Measurements from ENCODE around the gene DPP6. TPM values are rescaled to one million over a fixed set of nuclear protein-coding genes. Genes with fewer than 3 reads are reported as not detected.

The DPP6 gene
- total RNA-seq, 1 experiment from 2014 or later: not detected

- H3K9me3 Mint-ChIP-seq (ENCODE audit: unreplicated experiment): no peaks in the 10 kb centered on the region
- intact Hi-C loops (cut with micrococcal nuclease; ENCODE audit: unreplicated experiment): loop anchor here (1.0 kb wide), 1 partner anchor 105 kb away; no protein-coding TSS in a partner anchor
- Histone ChIP-seq H3K27me3 (replicated peaks; ENCODE audit: control insufficient read depth, insufficient read depth, low read length) (no peaks in the 10 kb centered on the region), H3K4me3 (ENCODE audit: low read depth, low read length) (no peak overlapping the region), H3K4me1 (no peaks in the 10 kb centered on the region), H3K36me3 (ENCODE audit: control insufficient read depth, insufficient read depth, low read length) (no peaks in the 10 kb centered on the region), H3K9me3 (no peaks in the 10 kb centered on the region)
- CTCF ChIA-PET: no interaction called here
- H3K36me3 Mint-ChIP-seq (ENCODE audit: insufficient read depth, unreplicated experiment): no peaks in the 10 kb centered on the region
- no TSS peak for BruUV-seq (replicated peaks)
- no peak overlapping the region for H3K27ac Mint-ChIP-seq (ENCODE audit: unreplicated experiment)
- POLR2A ChIA-PET: no interaction called here
- no peak for TF ChIP-seq CTCF (IDR thresholded peaks at IDR 0.05; ENCODE audit: insufficient read depth in 1 of 2, low read depth in 1 of 2, low read length in 1 of 2, severe bottlenecking in 1 of 2, unreplicated experiment in 1 of 2)
- no peaks in the 10 kb centered on the region for H3K4me1 Mint-ChIP-seq (ENCODE audit: low read depth, unreplicated experiment)
- peaks cover 44% of the 10 kb centered on the region for H3K27me3 Mint-ChIP-seq (ENCODE audit: insufficient read depth, unreplicated experiment)
- no peak for DNase-seq
- H3K4me3 Mint-ChIP-seq (ENCODE audit: unreplicated experiment): no peak overlapping the region
Measured at GRCh38 chr7:154744861-154745258, 692.7 kb downstream of the DPP6 start.

- no peak for TF ChIP-seq CTCF (IDR thresholded peaks at IDR 0.05; ENCODE audit: insufficient read depth in 1 of 2, low read depth in 1 of 2, low read length in 1 of 2, severe bottlenecking in 1 of 2, unreplicated experiment in 1 of 2)
- no peak overlapping the region for H3K4me3 ChIP-seq (ENCODE audit: low read depth, low read length)
- DNase-seq: no peak
- Mint-ChIP-seq H3K36me3 (ENCODE audit: insufficient read depth, unreplicated experiment) (no peaks in the 10 kb centered on the region), H3K4me3 (ENCODE audit: unreplicated experiment) (no peak overlapping the region), H3K27ac (ENCODE audit: unreplicated experiment) (no peak overlapping the region), H3K9me3 (ENCODE audit: unreplicated experiment) (no peaks in the 10 kb centered on the region), H3K27me3 (ENCODE audit: insufficient read depth, unreplicated experiment) (peaks cover 46% of the 10 kb centered on the region), H3K4me1 (ENCODE audit: low read depth, unreplicated experiment) (no peaks in the 10 kb centered on the region)
- no peaks in the 10 kb centered on the region for H3K9me3 ChIP-seq
- intact Hi-C loops (cut with micrococcal nuclease; ENCODE audit: unreplicated experiment): no loop called here
- no peaks in the 10 kb centered on the region for H3K36me3 ChIP-seq (ENCODE audit: control insufficient read depth, insufficient read depth, low read length)
- BruUV-seq (replicated peaks): no TSS peak
- CTCF ChIA-PET: no interaction called here
- no peaks in the 10 kb centered on the region for H3K27me3 ChIP-seq (replicated peaks; ENCODE audit: control insufficient read depth, insufficient read depth, low read length)
- H3K4me1 ChIP-seq: no peaks in the 10 kb centered on the region
- POLR2A ChIA-PET: no interaction called here
Measured at GRCh38 chr7:154746571-154747360, 694.6 kb downstream of the DPP6 start.

- intact Hi-C loops (cut with micrococcal nuclease; ENCODE audit: unreplicated experiment): no loop called here
- Histone ChIP-seq H3K36me3 (ENCODE audit: control insufficient read depth, insufficient read depth, low read length) (no peaks in the 10 kb centered on the region), H3K4me3 (ENCODE audit: low read depth, low read length) (no peak overlapping the region), H3K27me3 (replicated peaks; ENCODE audit: control insufficient read depth, insufficient read depth, low read length) (no peaks in the 10 kb centered on the region), H3K4me1 (no peaks in the 10 kb centered on the region), H3K9me3 (no peaks in the 10 kb centered on the region)
- TF ChIP-seq CTCF (IDR thresholded peaks at IDR 0.05; ENCODE audit: insufficient read depth in 1 of 2, low read depth in 1 of 2, low read length in 1 of 2, severe bottlenecking in 1 of 2, unreplicated experiment in 1 of 2): no peak
- no peaks in the 10 kb centered on the region for H3K4me1 Mint-ChIP-seq (ENCODE audit: low read depth, unreplicated experiment)
- H3K36me3 Mint-ChIP-seq (ENCODE audit: insufficient read depth, unreplicated experiment): no peaks in the 10 kb centered on the region
- H3K27me3 Mint-ChIP-seq (ENCODE audit: insufficient read depth, unreplicated experiment): peaks cover 40% of the 10 kb centered on the region
- no peaks in the 10 kb centered on the region for H3K9me3 Mint-ChIP-seq (ENCODE audit: unreplicated experiment)
- DNase-seq: no peak
- ChIA-PET POLR2A (no interaction called here), CTCF (no interaction called here)
- no peak overlapping the region for H3K4me3 Mint-ChIP-seq (ENCODE audit: unreplicated experiment)
- H3K27ac Mint-ChIP-seq (ENCODE audit: unreplicated experiment): no peak overlapping the region
- no TSS peak for BruUV-seq (replicated peaks)
Measured at GRCh38 chr7:154748089-154748786, 696.0 kb downstream of the DPP6 start.

Measured in Caco-2 (cell line).